Measurements from ENCODE around the gene POLR2J2.
"Not testable (repeated sequence)": the region's sequence is repeated elsewhere in the genome, so short reads cannot be mapped to it uniquely, and the experiment has no call there.

Gene POLR2J2

DNA sequence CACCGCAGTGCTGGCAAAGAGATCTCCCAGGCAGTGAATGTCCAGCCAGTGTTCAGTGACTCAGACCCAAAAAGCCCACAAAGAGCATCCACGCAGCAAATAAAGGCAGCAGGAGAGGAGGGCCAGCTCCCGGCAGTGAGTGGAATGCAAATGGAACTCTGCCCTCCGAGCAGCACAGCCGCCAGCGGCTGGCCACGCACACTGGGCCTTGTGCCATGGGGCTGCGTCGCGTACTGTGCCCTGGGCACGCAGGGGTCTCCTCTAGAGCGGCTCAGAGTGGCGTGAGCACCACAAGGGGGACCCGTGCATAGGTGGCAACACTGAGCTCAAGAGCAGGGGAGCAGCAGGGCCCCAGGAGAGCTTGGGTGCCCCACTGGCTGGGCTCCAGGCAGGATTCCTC is 3.9 kb downstream of the POLR2J2 start:
- not testable (repeated sequence) for DNase-seq

GRCh38 chr7:102666850-102667249 is 4.6 kb downstream of the POLR2J2 start:
- not testable (repeated sequence) for DNase-seq

DNA sequence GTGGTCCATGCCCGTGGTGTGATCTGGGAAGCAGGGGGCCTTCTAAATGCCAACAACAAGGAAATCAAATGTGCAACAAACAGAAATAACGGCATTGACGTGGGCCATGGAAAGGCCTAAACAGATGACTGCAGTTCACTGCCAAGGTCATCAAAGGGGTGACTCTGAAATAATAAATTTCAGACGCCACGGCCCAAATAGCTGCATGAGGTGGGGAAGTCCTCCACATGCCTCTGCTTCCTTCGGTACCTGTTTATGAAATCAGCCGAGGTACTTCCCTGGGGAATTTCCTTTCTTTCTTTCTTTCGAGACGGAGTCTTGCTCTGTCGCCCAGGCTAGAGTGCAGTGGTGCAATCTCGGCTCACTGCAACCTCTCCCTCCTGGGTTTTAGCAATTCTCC is 6.7 kb downstream of the POLR2J2 start:
- DNase-seq: not testable (repeated sequence)

- not testable (repeated sequence) for DNase-seq
These were observed 21.5 kb downstream of the POLR2J2 start, which contains the start of gene SPDYE2B for GRCh38 chr7:102649924-102650323. TSS of gene SPDYE2B (plus strand) at chr7:102650319. CDS start at chr7:102652349, 2,030 bp downstream.

DNA sequence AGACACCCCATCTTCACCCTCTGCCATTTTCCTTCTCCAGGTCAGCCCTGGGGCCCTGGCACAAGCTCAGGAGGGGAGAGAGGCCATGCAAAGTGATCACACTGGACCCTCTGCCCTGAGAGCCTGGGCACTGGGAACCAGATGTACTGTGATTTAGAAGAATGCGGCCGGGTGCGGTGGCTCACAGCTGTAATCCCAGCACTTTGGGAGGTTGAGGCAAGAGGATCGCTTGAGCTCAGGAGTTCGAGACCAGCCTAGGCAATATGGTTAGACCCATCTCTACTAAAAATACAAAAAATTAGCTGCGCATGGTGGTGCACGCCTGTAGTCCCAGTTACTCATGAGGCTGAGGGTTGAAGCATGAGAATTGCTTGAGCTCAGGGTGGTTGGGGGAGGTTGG is 23.6 kb downstream of the POLR2J2 start:
- not testable (repeated sequence) for DNase-seq

GRCh38 chr7:102643404-102643803 is 28.1 kb downstream of the POLR2J2 start:
- DNase-seq: not testable (repeated sequence)

DNA sequence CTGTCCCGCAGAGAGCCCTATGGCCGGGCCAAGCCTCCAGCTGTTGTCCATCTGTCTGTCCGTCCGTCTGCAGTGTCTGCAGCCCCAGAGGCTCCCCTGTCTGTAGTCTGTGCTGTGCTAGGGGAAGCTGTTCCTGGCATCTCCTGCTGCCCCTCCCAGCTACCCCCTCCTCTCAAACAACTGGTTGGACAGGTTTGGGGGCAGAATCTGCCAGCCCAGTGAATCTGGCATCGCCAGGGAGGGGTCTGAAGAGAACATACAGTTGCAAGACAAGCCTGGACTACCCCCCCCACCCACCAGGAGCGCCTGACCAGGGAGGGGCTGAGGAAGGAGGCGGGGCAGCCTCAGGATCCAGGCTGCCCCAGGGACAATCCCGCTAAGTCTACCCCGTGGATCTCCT is 28.8 kb downstream of the POLR2J2 start, which contains the start of gene UPK3BL1:
Gene UPK3BL1, minus strand, starts transcription at position 101 of the 400 bp plus-strand sequence. Its CDS starts 50 bp downstream, at position 51.
- DNase-seq: not testable (repeated sequence)

GRCh38 chr7:102638848-102639247 is 32.6 kb downstream of the POLR2J2 start:
- DNase-seq: not testable (repeated sequence)

GRCh38 chr7:102636956-102637355 is 34.5 kb downstream of the POLR2J2 start:
- not testable (repeated sequence) for DNase-seq

DNA sequence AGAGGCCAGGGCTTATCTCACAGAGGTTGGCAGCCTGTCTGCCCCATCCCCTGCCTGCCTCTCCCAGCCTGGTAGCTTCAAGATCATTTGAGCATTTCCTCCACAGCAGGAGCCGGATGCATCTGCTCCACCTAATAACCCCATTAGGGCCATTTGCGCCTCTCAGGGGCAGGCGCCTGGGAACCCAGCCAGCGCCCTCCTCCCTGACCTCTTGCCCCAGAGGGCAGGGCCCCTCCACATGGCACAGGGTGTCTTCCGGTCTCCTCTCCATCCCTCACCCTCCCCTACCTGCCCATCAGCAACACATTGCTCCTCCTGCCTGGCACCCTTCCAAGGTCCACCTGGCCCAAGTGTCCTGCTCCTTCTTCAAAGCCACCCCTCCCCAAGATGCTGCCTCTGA is 36.1 kb downstream of the POLR2J2 start:
- DNase-seq: not testable (repeated sequence)

- DNase-seq: not testable (repeated sequence)
These were observed 37.2 kb downstream of the POLR2J2 start for GRCh38 chr7:102634299-102634698.

- not testable (repeated sequence) for DNase-seq
These were observed 40.8 kb downstream of the POLR2J2 start for GRCh38 chr7:102630622-102631021.

- DNase-seq: not testable (repeated sequence)
These were observed 44.1 kb downstream of the POLR2J2 start for GRCh38 chr7:102627271-102627904.

- not testable (repeated sequence) for DNase-seq
These were observed 53.3 kb downstream of the POLR2J2 start for GRCh38 chr7:102618122-102618521.

DNA sequence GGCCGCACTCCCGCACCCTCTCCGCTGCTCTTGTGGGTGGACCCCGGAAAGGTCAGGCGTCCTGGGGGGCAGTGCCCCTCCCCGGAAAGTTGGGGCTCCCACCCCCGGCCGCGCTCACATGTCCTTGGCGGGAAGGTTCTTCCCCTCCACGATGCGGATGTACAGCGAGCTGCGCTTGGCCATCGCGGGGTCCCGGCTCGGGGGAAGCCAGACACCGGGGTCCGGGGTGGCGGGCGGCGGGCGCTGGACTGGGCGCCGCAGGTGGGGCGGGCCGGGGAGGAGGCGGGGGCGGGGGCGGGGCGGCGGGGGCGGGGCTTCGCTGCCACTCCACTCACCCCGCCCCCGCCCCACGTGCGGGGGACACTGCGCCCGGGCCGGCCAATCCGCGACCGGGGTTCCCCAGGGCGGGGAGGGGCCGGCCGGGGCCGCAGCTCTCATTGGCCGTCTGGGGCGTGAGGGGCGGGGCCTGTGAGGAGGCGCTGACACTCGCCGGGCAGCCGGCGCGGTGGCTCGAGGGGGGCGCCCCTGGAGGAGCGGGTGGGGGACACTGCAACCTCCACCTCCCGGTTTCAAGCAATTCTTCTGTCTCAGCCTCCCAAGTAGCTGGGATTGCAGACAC is 54.8 kb downstream of the POLR2J2 start, which contains the start of gene RASA4:
Gene RASA4, minus strand, starts transcription at position 250 of the 619 bp plus-strand sequence. Its CDS starts 67 bp downstream, at position 183.
- not testable (repeated sequence) for DNase-seq
